ENCODE results near the gene TNFAIP8. TPM values are rescaled to one million over a fixed set of nuclear protein-coding genes. Genes with fewer than 3 reads are reported as not detected.

The TNFAIP8 gene
- total and polyA plus RNA-seq, 2 donors (not counting 1 experiment from before 2014, with no cell fraction given): 67.3 to 109 TPM

DNA sequence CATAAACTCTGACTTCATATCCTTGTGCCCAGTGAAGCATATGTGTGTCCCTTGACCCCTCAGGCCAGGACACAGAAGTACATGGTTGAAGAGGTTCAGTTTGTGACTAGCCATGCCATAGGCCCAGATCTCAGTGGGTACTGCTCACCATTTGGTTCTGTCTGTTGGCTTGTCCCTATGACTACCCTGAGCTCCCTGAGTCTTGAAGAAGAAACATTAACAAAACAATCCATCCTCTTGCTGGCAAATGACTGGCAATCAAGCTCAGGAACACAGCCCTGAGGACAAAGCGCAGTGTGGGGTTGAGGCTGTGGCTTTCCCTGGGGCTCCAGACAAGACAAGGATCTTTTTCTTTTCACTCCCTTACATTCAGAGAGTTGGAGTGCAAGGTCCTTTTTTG is 46.3 kb downstream of the TNFAIP8 start:
- H2AFZ ChIP-seq (ENCODE audit: insufficient read depth, low read depth, low read length, poor library complexity, severe bottlenecking): no peak overlapping the region
- WGBS (ENCODE audit: insufficient coverage): no CpG with 5 or more reads among the region's 1 CpG
- POLR2A ChIA-PET: interaction anchor here (0.6 to 0.7 kb wide), 3 partner anchors 12 to 47 kb away, joined by 4 to 8 read pairs (median 5); no protein-coding TSS in a partner anchor

More for the DNA sequence above, 46.3 kb downstream of the TNFAIP8 start:
- H3K4me3 ChIP-seq (ENCODE audit: control extremely low read depth in 1 of 5, extremely low read depth in 1 of 5, insufficient read depth in 1 of 5, low read depth in 2 of 5, low read length in 4 of 5): no peak overlapping the region
- no peaks in the 10 kb centered on the region for H3K36me3 ChIP-seq (replicated peaks in 1 of 2; ENCODE audit: control extremely low read depth in 1 of 2, control insufficient read depth in 1 of 2, extremely low read depth in 1 of 2, insufficient read depth in 2 of 2, low read length in 1 of 2)
- peaks cover 41% of the 10 kb centered on the region for H3K79me2 ChIP-seq (ENCODE audit: control insufficient read depth, insufficient read depth, low read length)
- ATAC-seq (ENCODE audit: low read depth) (no peak), DNase-seq (no peak)
- H3K9me3 ChIP-seq (ENCODE audit: control extremely low read depth in 1 of 3, control insufficient read depth in 2 of 3, insufficient read depth in 1 of 3, low read length in 2 of 3): no peaks in the 10 kb centered on the region
- TF ChIP-seq EZH2 (IDR thresholded peaks at IDR 0.05; ENCODE audit: borderline replicate concordance, insufficient read depth, low read depth, low read length, poor library complexity, severe bottlenecking) (no peak), CTCF (IDR thresholded peaks at IDR 0.05) (no peak)
- no peaks in the 10 kb centered on the region for H3K27me3 ChIP-seq (replicated peaks in 1 of 4; ENCODE audit: control extremely low read depth in 1 of 4, control insufficient read depth in 3 of 4, insufficient read depth in 4 of 4, low read length in 3 of 4)
- H3K4me2 ChIP-seq (replicated peaks; ENCODE audit: low read depth, low read length, poor library complexity, severe bottlenecking): no peak overlapping the region
- peaks cover 47 to 61% of the 10 kb centered on the region in 2 donors for H3K4me1 ChIP-seq (ENCODE audit: control insufficient read depth in 2 of 2, insufficient read depth in 2 of 2, low read length in 2 of 2)
- CTCF ChIA-PET: interaction anchor here (0.7 to 6.2 kb wide), 3 partner anchors 9 to 86 kb away, joined by 3 to 49 read pairs (median 7); no protein-coding TSS in a partner anchor
- Mint-ChIP-seq H3K27me3 (no peaks in the 10 kb centered on the region), H3K27ac (peak overlapping the region; percentile 81), H3K4me3 (no peak overlapping the region), H3K4me1 (peaks cover 84% of the 10 kb centered on the region), H3K9me3 (ENCODE audit: insufficient read depth) (no peaks in the 10 kb centered on the region)
- intact Hi-C loops (cut with micrococcal nuclease): no loop called here
- H3K9ac ChIP-seq (ENCODE audit: low read length): no peak overlapping the region
- no peaks in the 10 kb centered on the region for H4K20me1 ChIP-seq (ENCODE audit: control insufficient read depth, insufficient read depth, low read length, poor library complexity, severe bottlenecking)
- H3K27ac ChIP-seq (ENCODE audit: low read length in 2 of 2): peak overlapping the region in 1 of 2 donors; percentile 59
